HG02852 (cell line): ENCODE measurements around the gene PPP4R1.

Experiments used
- ATAC-seq: cut with Tn5 transposase; IDR thresholded peaks from one replicate; pipeline ENCODE4 v1.9.1; 2021; ENCODE audit warnings: mild to moderate bottlenecking, moderate library complexity; ENCODE audit not compliant: unreplicated experiment

Gene PPP4R1

DNA sequence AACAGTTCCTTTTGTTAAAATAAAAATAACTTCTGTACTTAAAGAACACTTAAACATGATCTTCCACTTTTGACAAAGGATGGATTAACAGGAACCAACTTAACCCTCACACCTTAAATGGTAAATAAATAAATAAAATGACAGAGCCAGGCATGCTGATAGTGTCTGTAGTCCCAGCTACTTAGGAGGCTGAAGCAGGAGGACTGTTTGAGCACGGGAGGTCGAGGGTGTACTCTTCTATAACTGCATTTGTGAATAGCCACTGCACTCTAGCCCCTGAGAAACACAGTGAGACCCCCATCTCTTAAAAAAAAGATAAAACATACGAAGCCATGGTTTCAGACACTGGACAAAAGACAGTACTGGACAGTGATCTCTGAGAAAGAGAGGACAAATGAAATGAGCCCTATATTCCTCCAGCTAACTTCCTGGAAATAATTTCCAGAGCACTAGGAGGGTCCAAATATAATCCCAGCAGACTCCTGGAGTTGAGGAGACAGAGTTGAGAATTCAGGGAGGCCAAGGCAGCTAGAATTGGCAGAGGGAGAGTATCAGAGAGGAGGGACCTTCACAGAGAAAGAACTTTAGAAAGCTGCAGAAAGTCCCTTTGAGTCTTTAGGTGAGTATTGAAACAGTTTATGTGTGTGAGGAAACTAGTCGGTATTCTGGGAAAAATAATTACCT, 17.4 kb downstream of the PPP4R1 start:
- ATAC-seq = no peak

GRCh38 chr18:9596226-9596625, 18.1 kb downstream of the PPP4R1 start:
- no peak for ATAC-seq

DNA sequence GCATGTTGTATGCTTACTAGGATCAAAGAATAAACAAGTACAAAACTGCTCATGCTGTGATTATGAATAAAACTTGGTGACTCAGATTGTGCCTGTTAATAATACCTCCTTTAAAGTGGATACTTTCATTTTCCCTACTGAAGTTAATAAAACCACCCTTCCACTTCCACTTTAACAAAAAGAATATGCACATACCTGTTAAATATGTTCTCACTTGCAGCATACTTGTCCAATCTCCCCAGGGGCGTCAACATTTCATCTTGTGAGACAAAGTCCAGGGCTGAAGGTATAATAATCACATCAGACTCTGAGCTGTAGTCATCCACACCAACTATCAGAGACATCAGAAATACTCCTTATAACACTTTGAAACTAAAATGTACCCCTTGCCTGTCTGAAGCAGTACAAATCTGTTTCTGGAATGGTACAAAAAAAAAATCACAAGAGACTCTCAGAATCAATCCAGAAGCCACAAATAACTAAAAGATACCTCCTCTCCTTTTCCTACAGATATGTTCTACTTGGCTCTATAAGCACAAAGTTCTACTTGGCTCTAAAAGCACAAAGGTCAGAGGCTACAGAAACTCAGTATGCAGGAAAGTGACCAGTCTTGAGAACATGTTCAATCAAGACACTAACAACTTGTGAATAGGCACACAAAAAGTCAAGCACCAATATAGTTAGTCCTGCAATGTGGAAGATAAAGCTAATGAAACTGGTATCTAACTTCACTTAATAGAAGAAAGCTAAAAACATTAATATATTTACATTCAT, 19.3 kb downstream of the PPP4R1 start:
- peak; percentile 88 for ATAC-seq

DNA sequence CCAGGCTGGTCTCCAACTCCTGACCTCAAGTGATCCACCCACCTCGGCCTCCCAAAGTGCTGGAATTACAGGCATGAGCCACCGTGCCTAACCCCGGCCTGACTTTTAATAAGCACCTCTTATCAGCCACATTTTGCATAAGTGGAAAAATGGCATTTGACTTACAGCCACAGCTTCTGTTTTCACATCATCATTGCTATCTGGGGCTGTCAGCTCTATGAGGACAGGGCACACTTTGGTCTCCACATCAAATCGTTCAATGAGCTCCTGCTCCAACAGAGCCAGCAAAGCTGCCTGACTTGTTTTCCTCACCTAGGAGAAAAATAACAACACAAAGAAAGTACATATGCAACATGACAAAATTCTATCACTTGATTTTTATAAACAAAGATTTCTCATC, 26.4 kb downstream of the PPP4R1 start:
- ATAC-seq = no peak

- no peak for ATAC-seq
Measured at GRCh38 chr18:9586814-9587213, 27.5 kb downstream of the PPP4R1 start.

DNA sequence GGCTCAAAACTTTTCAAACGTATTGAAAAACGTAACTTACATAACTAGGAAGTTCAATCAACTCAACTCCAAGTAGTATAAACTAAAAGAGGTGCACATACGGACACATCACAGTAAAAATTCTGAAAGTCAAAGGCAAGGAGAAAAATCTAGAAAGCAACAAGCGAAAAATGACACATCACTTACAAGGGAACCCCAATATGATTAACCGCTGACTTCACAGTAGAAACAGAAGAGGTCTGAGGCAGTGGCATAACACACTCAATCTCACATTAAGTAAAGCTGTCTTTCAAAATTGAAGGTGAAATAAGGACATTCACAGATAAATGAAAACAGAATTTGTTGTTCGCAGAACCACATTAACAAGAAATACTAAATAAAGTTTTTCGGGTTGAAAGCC, 32.7 kb downstream of the PPP4R1 start:
- no peak for ATAC-seq

DNA sequence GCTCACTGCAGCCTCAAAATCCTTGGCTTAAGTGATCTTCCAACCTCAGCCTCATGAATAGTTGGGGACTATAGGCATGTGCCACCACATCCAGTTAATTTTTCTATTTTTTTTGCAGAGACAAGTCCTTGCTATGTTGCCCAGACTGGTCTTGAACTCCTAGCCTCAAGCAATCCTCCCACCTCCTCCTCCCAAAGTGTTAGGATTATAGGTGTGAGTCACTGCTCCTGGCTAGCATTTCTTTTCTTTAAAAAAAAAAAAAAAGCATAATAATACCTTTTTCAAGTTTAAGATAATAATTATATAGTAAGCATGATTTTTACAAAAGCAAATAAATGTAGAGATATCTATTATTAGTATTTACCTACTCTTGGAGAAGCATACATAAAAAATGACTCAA, 36.1 kb downstream of the PPP4R1 start:
- ATAC-seq = no peak

DNA sequence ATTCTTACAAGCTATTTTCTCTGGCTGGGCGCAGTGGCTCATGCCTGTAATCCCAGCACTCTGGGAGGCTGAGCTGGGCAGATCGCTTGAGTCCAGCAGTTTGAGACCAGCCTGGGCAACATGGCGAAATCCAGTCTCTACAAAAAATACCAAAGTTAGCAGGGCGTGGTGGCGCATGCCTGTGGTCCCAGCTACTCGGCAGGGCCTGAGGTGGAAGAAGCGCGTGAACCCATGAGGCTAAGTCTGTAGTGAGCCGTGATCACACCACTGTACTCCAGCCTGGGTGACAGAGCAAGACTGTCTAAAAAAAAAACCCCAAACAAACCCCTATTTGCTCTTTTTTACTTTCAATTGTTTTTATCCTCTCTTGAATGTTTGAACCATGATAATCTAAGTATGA, 37.0 kb downstream of the PPP4R1 start:
- ATAC-seq = no peak

- no peak for ATAC-seq
Measured at GRCh38 chr18:9575558-9575957, 38.8 kb downstream of the PPP4R1 start.

DNA sequence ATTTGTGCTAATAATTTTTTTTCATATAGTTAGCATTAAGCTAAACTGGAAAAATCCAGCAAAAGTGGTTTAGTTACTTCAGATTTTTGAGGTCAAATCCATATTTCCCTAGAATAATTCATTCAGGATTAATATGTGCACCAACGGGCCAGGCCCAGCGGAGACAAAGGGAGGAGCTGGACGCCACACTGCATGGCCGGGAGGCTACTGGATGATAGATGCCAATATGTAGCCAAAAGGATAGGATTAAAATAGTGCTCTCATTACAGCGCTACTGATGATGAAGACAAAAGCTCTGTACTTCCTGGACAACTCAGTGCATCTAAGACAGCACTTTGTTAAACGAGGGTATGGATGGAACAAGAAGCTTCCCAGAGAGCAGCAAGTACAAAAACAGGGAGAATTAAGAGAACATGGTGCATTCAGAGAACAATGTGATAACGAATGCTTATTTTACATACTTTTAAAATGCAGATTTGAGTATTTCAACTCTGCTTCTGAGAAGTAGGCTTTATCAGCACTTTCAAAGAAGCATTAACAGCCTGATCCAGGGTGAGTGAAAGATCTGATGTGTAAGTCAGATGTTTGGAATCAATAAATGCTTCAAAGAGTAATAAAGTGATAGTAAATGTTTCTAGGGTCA, 39.8 kb downstream of the PPP4R1 start:
- no peak for ATAC-seq

GRCh38 chr18:9571546-9571945, 42.8 kb downstream of the PPP4R1 start:
- ATAC-seq = no peak

DNA sequence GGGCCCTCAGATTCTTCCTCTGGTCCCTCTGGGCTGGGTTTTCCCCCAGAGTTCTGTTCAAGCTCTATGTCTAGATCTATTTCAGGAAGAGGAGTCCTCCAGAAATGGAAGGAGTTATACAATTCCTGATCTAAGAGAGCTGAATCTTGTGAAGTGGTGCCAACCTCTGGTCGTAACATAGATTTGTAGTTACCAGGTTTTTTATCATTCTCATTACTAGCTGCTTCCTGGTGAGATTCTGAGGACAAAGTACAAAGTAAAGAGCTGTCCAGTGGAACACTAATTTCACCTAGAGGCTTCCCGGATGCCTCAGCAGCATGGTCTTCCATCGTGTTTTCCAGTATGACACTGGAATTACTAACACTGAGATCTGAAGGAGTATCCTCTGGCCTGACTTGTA, 44.1 kb downstream of the PPP4R1 start:
- ATAC-seq = no peak

DNA sequence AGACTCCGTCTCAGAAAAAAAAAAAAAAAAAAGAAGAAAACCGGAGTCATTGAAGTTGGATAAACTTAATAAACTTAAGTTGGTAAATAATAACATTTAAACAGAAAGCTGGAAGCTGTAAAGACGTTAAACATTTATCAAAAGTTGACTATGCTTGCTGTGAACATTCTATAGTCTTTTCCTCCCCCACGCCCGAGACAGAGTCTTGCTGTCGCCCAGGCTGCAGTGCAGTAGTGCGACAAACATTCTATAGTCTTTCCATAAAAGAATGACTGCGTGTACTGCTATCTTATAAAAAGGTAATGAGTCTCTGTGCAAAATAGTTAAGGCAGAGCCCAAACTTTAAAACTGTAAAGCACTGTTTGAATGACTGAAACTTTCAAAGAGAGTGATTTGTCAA, 45.2 kb downstream of the PPP4R1 start:
- ATAC-seq = no peak

DNA sequence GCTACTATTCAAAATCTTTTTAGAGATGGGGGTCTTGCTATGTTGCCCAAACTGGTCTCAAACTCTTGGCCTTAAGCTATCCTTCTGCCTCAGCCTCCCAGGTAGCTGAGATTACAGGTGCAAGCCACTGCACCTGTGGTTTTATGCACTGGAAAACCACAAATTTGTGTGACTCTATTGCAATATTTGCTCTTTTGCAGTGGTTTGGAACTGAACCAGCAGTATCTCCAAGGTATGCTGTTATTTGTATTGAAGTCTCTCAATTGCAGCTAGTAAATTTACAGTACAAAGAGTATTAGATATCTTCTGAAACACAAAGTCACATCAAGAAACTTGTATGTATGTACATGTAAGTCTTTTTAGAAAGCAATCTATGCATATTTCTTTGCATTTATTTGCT, 46.2 kb downstream of the PPP4R1 start:
- ATAC-seq = no peak

GRCh38 chr18:9565407-9565806, 49.0 kb downstream of the PPP4R1 start:
- no peak for ATAC-seq

- ATAC-seq = no peak
Measured at GRCh38 chr18:9563331-9563730, 51.0 kb downstream of the PPP4R1 start.

DNA sequence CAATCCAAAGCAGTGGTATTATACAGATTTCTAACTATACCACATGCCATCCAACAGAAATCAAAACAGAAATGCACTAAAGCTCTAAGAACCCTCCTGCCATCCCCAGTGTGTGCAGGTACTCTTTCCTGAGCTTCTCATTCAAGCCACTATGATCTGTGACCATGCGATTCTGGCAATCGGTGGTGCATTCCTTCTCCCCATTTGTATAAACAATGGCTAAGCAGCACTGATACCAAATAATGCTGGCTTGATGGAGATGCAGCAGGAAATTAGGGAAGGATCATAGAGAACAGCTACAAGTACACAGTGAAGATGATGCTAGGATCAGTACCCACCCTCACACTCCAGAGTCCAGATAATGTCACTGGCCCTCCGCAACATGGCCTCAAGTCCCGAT, 51.8 kb downstream of the PPP4R1 start:
- no peak for ATAC-seq

DNA sequence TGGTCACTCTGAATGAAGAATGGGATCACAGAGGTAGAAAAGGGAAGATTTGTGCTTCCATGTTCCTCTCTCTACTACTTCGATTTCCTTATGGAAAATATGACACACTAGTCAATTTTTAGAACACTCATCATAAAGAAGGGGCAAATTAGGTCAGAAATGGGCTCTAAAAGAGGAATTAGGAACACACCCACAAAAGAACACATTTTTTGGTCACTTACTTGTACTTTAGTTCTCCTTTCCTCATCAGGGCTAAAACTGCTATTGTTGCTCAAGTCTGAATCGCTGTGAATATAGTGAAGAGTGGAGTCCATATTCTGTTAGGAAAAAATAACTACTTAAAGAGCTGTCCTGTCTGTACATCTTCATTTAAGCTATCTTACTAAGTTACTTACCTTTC, 52.6 kb downstream of the PPP4R1 start:
- ATAC-seq = no peak

DNA sequence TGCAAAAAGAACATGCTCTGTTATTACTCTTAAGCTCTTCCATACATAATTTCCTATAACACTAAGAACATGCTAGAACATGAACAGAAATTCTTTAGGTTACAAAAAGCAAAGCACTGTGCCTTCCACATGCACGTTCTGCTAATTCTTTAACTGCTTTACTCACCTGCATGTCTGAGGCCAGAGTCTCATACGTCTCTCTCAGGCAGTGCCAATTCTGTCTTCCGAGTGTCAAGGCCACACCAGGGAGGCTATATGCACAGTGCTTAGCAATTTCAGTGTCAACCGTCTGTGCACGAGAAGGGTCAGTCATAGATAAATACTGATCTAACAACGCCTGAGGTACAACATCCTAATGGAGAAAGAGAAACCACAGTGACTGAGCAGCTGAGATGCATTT, 55.1 kb downstream of the PPP4R1 start:
- ATAC-seq = no peak

DNA sequence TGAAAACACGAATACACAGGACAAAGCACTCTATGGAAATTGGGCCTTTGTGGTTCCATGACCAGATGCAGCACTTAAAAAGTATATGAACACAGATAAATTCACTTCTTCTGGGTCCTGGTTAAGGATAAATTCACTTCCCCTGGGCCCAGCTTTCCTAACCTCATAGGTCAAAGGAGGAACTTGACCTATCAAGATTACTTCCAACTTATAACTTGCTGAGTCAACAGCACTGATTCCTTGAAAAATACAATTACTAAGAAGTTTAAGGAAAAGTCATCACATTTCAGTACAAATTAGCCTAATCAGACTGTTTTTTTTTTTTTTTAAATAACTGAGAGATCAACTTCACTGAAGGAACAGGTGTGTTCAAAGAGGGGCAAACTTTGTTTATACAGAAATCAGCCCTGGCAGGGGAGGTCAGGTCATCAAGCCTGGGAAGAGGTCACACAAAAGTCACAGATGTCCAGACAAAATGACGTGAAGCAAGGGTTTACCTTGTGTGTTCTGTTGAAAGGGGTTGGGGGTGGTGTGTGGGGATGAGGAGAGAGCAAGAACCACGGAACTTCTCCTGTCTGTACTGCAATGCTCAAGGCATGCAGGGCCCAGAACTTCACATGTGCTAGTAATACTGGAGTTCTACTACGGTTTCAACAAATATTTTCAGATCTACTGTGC, 55.8 kb downstream of the PPP4R1 start:
- ATAC-seq = no peak

GRCh38 chr18:9557250-9557943, 57.0 kb downstream of the PPP4R1 start:
- no peak for ATAC-seq
